GM12878 (cell line): ENCODE measurements around the gene TSPAN5. TPM values are rescaled to one million over a fixed set of nuclear protein-coding genes. Genes with fewer than 3 reads are reported as not detected.

ENCODE experiments used
- CHD2 ChIP-seq: IDR thresholded peaks from 2 replicates; pipeline ENCODE4 v1.6.1; 2011; ENCODE audit warnings: low read depth, low read length, improper control_type of control experiment, borderline replicate concordance
- CHD4 ChIP-seq: fragments of 200-600 bp; sonication (generic); IDR thresholded peaks from 2 replicates; pipeline ENCODE4 v1.6.1; 2016; ENCODE audit warnings: mild to moderate bottlenecking
- EP300 ChIP-seq, 2 experiments: fragments of 150-350 bp in 1 of 2; IDR thresholded peaks; 2 replicates each; pipeline ENCODE4 v1.6.1; 2011 to 2012; ENCODE audit warnings: low read depth in 2 of 2, low read length in 2 of 2, borderline replicate concordance in 1 of 2, improper control_type of control experiment in 1 of 2, inconsistent platforms in 1 of 2; ENCODE audit not compliant: control insufficient read depth in 1 of 2
- GABPA ChIP-seq: IDR thresholded peaks from 2 replicates; pipeline ENCODE4 v1.6.1; 2014; ENCODE audit warnings: antibody characterized with exemption, low read depth, mild to moderate bottlenecking, inconsistent platforms
- JUNB ChIP-seq: IDR thresholded peaks from 2 replicates; pipeline ENCODE4 v1.6.1; 2016; ENCODE audit warnings: antibody characterized with exemption, mild to moderate bottlenecking
- MXI1 ChIP-seq: fragments of 150-350 bp; IDR thresholded peaks from 2 replicates; pipeline ENCODE4 v1.6.1; 2011; ENCODE audit warnings: low read depth, mild to moderate bottlenecking, inconsistent platforms, low read length, improper control_type of control experiment
- NFIC ChIP-seq: IDR thresholded peaks from 2 replicates; pipeline ENCODE4 v1.6.1; 2012; ENCODE audit warnings: low read depth, mild to moderate bottlenecking, inconsistent platforms, low read length, moderate library complexity
- NFXL1 ChIP-seq: fragments of 450-650 bp; IDR thresholded peaks from 2 replicates; pipeline ENCODE4 v1.6.1; 2017; ENCODE audit warnings: antibody characterized with exemption, mild to moderate bottlenecking, borderline replicate concordance
- POLR2AphosphoS2 ChIP-seq: IDR thresholded peaks from 2 replicates; pipeline ENCODE4 v1.6.1; 2011; ENCODE audit warnings: low read depth, mild to moderate bottlenecking, low read length, improper control_type of control experiment, moderate library complexity
- STAT3 ChIP-seq: IDR thresholded peaks from 2 replicates; pipeline ENCODE4 v1.6.1; 2011; ENCODE audit warnings: low read depth, low read length, improper control_type of control experiment
- TCF7 ChIP-seq: IDR thresholded peaks from 2 replicates; pipeline ENCODE4 v1.6.1; 2014; ENCODE audit warnings: antibody characterized with exemption, borderline replicate concordance
- ZBED1 ChIP-seq: IDR thresholded peaks from 2 replicates; pipeline ENCODE4 v1.6.1; 2016; ENCODE audit warnings: borderline replicate concordance
- polyA plus RNA-seq, 11 experiments: library from polyadenylated mRNA; depleted of rRNA in 4 of 11; unstranded in 6 of 11; stranded (reverse) in 5 of 11; fragments of >200 nt; fragmentation: Nextera tagmentation in 4 of 11; fragmentation: Illumina TruSeq in 1 of 11; extraction: Ambion mirVana in 4 of 11; extraction: Trizol in 1 of 11; gene quantifications; 1 replicate in 1 of 11; 2 replicates in 10 of 11; pipeline versions ENCODE4 v1.2.1 to v1.2.3, GENCODE V29; 2011 to 2016; ENCODE audit warnings: inconsistent platforms in 2 of 11, missing spikeins in 2 of 11, low read depth in 1 of 11
- total RNA-seq, 4 experiments: library from RNA; depleted of rRNA in 3 of 4; stranded (reverse); fragments of >200 nt in 3 of 4; fragmentation: Illumina TruSeq in 1 of 4; extraction: Trizol in 1 of 4; gene quantifications; 2 replicates each; pipeline versions ENCODE4 v1.2.1 to v1.2.3, GENCODE V29; 2013 to 2021
- TF ChIP-seq, protein P1 (sequence below): IDR thresholded peaks from 2 replicates; pipeline ENCODE4 v1.6.1; 2012; ENCODE audit warnings: low read depth, low read length, improper control_type of control experiment
- TF ChIP-seq, protein P2 (sequence below): IDR thresholded peaks from 2 replicates; pipeline ENCODE4 v1.6.1; 2012; ENCODE audit warnings: low read depth, low read length, improper control_type of control experiment
- TF ChIP-seq, protein P3 (sequence below): fragments of 450-650 bp; IDR thresholded peaks from 2 replicates; pipeline ENCODE4 v1.6.1; 2017; ENCODE audit warnings: mild to moderate bottlenecking
- TF ChIP-seq, protein P4 (sequence below): fragments of 450-650 bp; IDR thresholded peaks from 2 replicates; pipeline ENCODE4 v1.6.1; 2017; ENCODE audit warnings: antibody characterized with exemption, mild to moderate bottlenecking, moderate library complexity
- TF ChIP-seq, protein P5 (sequence below): IDR thresholded peaks from 2 replicates; pipeline ENCODE4 v1.6.1; 2012; ENCODE audit warnings: improper control_type of control experiment, low read depth, low read length; ENCODE audit not compliant: insufficient replicate concordance

Gene TSPAN5
- total and polyA plus RNA-seq, 10 of the 15 experiments (the other 5 are each of a cell fraction or from before 2014, with no cell fraction given), result 0.09 to 8.2 (median 0.27) TPM

DNA sequence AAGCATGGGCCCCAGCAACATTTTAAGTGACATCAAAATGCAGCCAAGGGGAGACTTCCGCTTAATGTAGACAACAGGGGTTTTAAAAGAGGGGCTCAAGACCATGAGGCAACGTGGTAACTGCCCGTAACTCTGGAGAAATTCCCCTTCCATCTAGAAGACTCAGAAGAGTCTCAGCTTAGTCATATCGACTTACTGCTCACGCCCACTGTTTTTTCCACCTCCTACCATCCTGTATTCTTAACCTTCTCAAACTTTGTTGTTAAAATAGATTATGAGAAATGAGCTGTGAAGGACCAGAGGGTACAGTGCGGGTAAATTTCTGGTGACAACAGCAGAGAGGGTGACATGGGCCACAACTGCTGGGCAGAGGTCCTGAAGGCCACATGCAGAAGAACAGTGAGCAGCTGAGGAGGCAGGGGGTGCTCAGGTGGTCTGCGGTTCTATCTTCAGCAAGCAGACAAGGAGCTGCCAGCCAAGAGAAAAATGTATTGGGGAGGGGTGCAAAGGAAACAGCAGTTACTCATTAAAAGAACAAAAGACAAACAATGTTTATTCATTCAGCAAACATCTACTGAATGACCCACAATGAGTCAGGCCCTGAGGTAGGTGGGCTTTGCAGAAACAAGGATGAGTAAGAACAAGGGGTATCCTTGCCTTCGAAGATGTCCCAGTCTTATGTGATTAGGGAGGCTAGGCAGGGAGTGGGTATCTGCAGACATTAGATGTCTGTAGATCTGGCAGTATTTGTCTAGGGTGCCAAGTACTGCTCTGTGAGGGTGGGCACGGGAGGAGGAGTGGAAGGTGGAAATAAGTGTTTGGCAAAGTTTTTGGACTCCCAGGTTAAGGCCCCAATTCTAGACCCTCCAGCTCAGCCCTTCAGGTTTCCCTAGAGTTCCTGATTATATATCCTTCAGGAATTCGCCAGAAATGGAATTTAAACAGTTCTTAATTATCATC, 175.3 kb downstream of the TSPAN5 start (continued):
- TF ChIP-seq NFIC (peak; percentile 92), ZBED1 (peak; percentile 48; the same call in 1 of the 2 replicates), TCF7 (peak; percentile 62; the same call in 1 of the 2 replicates), EP300 (IDR thresholded peaks at IDR 0.05; ENCODE audit: borderline replicate concordance in 1 of 2, control insufficient read depth in 1 of 2, low read depth in 2 of 2, low read length in 2 of 2) (peak; percentile 70 to 91), MXI1 (peak; percentile 48), JUNB (peak; percentile 91), CHD2 (no peak), NFXL1 (no peak), POLR2AphosphoS2 (no peak), STAT3 (0 out of 2 replicates have a peak, but pooled peaks have one; percentile 54), GABPA (0 out of 2 replicates have a peak, but pooled peaks have one; percentile 28), CHD4 (no peak)
- TF ChIP-seq, protein P1, sequence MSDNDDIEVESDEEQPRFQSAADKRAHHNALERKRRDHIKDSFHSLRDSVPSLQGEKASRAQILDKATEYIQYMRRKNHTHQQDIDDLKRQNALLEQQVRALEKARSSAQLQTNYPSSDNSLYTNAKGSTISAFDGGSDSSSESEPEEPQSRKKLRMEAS, result no peak
- TF ChIP-seq, protein P2, sequence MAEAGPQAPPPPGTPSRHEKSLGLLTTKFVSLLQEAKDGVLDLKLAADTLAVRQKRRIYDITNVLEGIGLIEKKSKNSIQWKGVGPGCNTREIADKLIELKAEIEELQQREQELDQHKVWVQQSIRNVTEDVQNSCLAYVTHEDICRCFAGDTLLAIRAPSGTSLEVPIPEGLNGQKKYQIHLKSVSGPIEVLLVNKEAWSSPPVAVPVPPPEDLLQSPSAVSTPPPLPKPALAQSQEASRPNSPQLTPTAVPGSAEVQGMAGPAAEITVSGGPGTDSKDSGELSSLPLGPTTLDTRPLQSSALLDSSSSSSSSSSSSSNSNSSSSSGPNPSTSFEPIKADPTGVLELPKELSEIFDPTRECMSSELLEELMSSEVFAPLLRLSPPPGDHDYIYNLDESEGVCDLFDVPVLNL, result no peak
- TF ChIP-seq, protein P3, sequence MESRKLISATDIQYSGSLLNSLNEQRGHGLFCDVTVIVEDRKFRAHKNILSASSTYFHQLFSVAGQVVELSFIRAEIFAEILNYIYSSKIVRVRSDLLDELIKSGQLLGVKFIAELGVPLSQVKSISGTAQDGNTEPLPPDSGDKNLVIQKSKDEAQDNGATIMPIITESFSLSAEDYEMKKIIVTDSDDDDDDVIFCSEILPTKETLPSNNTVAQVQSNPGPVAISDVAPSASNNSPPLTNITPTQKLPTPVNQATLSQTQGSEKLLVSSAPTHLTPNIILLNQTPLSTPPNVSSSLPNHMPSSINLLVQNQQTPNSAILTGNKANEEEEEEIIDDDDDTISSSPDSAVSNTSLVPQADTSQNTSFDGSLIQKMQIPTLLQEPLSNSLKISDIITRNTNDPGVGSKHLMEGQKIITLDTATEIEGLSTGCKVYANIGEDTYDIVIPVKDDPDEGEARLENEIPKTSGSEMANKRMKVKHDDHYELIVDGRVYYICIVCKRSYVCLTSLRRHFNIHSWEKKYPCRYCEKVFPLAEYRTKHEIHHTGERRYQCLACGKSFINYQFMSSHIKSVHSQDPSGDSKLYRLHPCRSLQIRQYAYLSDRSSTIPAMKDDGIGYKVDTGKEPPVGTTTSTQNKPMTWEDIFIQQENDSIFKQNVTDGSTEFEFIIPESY, result no peak
- TF ChIP-seq, protein P4, sequence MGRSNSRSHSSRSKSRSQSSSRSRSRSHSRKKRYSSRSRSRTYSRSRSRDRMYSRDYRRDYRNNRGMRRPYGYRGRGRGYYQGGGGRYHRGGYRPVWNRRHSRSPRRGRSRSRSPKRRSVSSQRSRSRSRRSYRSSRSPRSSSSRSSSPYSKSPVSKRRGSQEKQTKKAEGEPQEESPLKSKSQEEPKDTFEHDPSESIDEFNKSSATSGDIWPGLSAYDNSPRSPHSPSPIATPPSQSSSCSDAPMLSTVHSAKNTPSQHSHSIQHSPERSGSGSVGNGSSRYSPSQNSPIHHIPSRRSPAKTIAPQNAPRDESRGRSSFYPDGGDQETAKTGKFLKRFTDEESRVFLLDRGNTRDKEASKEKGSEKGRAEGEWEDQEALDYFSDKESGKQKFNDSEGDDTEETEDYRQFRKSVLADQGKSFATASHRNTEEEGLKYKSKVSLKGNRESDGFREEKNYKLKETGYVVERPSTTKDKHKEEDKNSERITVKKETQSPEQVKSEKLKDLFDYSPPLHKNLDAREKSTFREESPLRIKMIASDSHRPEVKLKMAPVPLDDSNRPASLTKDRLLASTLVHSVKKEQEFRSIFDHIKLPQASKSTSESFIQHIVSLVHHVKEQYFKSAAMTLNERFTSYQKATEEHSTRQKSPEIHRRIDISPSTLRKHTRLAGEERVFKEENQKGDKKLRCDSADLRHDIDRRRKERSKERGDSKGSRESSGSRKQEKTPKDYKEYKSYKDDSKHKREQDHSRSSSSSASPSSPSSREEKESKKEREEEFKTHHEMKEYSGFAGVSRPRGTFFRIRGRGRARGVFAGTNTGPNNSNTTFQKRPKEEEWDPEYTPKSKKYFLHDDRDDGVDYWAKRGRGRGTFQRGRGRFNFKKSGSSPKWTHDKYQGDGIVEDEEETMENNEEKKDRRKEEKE, result no peak
- TF ChIP-seq, protein P5, sequence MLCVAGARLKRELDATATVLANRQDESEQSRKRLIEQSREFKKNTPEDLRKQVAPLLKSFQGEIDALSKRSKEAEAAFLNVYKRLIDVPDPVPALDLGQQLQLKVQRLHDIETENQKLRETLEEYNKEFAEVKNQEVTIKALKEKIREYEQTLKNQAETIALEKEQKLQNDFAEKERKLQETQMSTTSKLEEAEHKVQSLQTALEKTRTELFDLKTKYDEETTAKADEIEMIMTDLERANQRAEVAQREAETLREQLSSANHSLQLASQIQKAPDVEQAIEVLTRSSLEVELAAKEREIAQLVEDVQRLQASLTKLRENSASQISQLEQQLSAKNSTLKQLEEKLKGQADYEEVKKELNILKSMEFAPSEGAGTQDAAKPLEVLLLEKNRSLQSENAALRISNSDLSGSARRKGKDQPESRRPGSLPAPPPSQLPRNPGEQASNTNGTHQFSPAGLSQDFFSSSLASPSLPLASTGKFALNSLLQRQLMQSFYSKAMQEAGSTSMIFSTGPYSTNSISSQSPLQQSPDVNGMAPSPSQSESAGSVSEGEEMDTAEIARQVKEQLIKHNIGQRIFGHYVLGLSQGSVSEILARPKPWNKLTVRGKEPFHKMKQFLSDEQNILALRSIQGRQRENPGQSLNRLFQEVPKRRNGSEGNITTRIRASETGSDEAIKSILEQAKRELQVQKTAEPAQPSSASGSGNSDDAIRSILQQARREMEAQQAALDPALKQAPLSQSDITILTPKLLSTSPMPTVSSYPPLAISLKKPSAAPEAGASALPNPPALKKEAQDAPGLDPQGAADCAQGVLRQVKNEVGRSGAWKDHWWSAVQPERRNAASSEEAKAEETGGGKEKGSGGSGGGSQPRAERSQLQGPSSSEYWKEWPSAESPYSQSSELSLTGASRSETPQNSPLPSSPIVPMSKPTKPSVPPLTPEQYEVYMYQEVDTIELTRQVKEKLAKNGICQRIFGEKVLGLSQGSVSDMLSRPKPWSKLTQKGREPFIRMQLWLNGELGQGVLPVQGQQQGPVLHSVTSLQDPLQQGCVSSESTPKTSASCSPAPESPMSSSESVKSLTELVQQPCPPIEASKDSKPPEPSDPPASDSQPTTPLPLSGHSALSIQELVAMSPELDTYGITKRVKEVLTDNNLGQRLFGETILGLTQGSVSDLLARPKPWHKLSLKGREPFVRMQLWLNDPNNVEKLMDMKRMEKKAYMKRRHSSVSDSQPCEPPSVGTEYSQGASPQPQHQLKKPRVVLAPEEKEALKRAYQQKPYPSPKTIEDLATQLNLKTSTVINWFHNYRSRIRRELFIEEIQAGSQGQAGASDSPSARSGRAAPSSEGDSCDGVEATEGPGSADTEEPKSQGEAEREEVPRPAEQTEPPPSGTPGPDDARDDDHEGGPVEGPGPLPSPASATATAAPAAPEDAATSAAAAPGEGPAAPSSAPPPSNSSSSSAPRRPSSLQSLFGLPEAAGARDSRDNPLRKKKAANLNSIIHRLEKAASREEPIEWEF, result peak; percentile 48
